Measurements from ENCODE around the gene TACC2.

The TACC2 gene

GRCh38 chr10:122033224-122033926, 44.4 kb downstream of the TACC2 start:
- no peak for DNase-seq

GRCh38 chr10:122034149-122034756, 45.3 kb downstream of the TACC2 start:
- no peak for DNase-seq

GRCh38 chr10:122040786-122041185, 51.8 kb downstream of the TACC2 start:
- no peak for DNase-seq

- no peak for DNase-seq
Measured at GRCh38 chr10:122042836-122043235, 53.9 kb downstream of the TACC2 start.

GRCh38 chr10:122044045-122044661, 55.2 kb downstream of the TACC2 start:
- DNase-seq: no peak

GRCh38 chr10:122044713-122045112, 55.8 kb downstream of the TACC2 start:
- no peak for DNase-seq

- DNase-seq: no peak
Measured at GRCh38 chr10:122045212-122045611, 56.2 kb downstream of the TACC2 start.

GRCh38 chr10:122047560-122047959, 58.6 kb downstream of the TACC2 start:
- DNase-seq: no peak

GRCh38 chr10:122049076-122049475, 60.1 kb downstream of the TACC2 start:
- DNase-seq: no peak

- no peak for DNase-seq
Measured at GRCh38 chr10:122050311-122050710, 61.3 kb downstream of the TACC2 start.

GRCh38 chr10:122050811-122051210, 61.8 kb downstream of the TACC2 start:
- no peak for DNase-seq

GRCh38 chr10:122051609-122052385, 62.8 kb downstream of the TACC2 start:
- no peak for DNase-seq

- no peak for DNase-seq
Measured at GRCh38 chr10:122052701-122053100, 63.7 kb downstream of the TACC2 start.

- no peak for DNase-seq
Measured at GRCh38 chr10:122053314-122053713, 64.4 kb downstream of the TACC2 start.

GRCh38 chr10:122054048-122055025, 65.4 kb downstream of the TACC2 start:
- peak in 1 of 2 donors; percentile 10 for DNase-seq

- no peak for DNase-seq
Measured at GRCh38 chr10:122055252-122055651, 66.3 kb downstream of the TACC2 start.

GRCh38 chr10:122056431-122057094, 67.6 kb downstream of the TACC2 start:
- DNase-seq: no peak

GRCh38 chr10:122057841-122058413, 69.0 kb downstream of the TACC2 start:
- DNase-seq: no peak

- no peak for DNase-seq
Measured at GRCh38 chr10:122060250-122060649, 71.3 kb downstream of the TACC2 start.

GRCh38 chr10:122062831-122063674, 74.1 kb downstream of the TACC2 start:
- no peak for DNase-seq

Measured in stimulated activated CD4-positive, alpha-beta T cell treated with anti-CD3 and anti-CD28 coated beads, Interleukin-2, amount 100 ng/mL, for 24 hours (primary cell).